Trophoblast cell (in vitro differentiated cells and primary cell): ENCODE measurements around the gene WDR37.

Experiments
- DNase-seq, 2 donors: peaks; one replicate each; pipeline ENCODE4 v3.0.0-alpha.2; 2016
- H2AFZ ChIP-seq: 2 replicates; pipeline ENCODE4 v1.6.1; 2013; ENCODE audit warnings: low read length, moderate library complexity, mild to moderate bottlenecking; ENCODE audit not compliant: insufficient read depth, poor library complexity
- H2AK5ac ChIP-seq: 2 replicates; pipeline ENCODE4 v1.6.1; 2013; ENCODE audit warnings: mild to moderate bottlenecking, low read length
- H2BK120ac ChIP-seq: 2 replicates; pipeline ENCODE4 v1.6.1; 2013; ENCODE audit warnings: low read length, mild to moderate bottlenecking, moderate library complexity; ENCODE audit not compliant: insufficient read depth, poor library complexity
- H2BK12ac ChIP-seq: 2 replicates; pipeline ENCODE4 v1.6.1; 2013; ENCODE audit warnings: mild to moderate bottlenecking, low read length, moderate library complexity
- H2BK5ac ChIP-seq: 2 replicates; pipeline ENCODE4 v1.6.1; 2013; ENCODE audit warnings: low read length, low read depth, moderate library complexity, mild to moderate bottlenecking; ENCODE audit not compliant: poor library complexity
- H3K14ac ChIP-seq: 2 replicates; pipeline ENCODE4 v1.6.1; 2013; ENCODE audit warnings: mild to moderate bottlenecking, low read length
- H3K18ac ChIP-seq: 2 replicates; pipeline ENCODE4 v1.6.1; 2013; ENCODE audit warnings: mild to moderate bottlenecking, low read length
- H3K23ac ChIP-seq: 2 replicates; pipeline ENCODE4 v1.6.1; 2013; ENCODE audit warnings: low read length
- H3K27ac ChIP-seq: 2 replicates; pipeline ENCODE4 v1.5.1; 2013; ENCODE audit warnings: low read depth, mild to moderate bottlenecking, inconsistent platforms, low read length, moderate library complexity
- H3K27me3 ChIP-seq: 2 replicates; pipeline ENCODE4 v1.6.1; 2013; ENCODE audit warnings: inconsistent platforms, mild to moderate bottlenecking, low read length, moderate library complexity; ENCODE audit not compliant: insufficient read depth
- H3K36me3 ChIP-seq, 2 experiments: 1 replicate in 1 of 2; 2 replicates in 1 of 2; pipeline ENCODE4 v1.6.1; 2013; ENCODE audit warnings: low read length in 2 of 2, mild to moderate bottlenecking in 2 of 2, moderate library complexity in 1 of 2; ENCODE audit not compliant: insufficient read depth in 2 of 2, control insufficient read depth in 1 of 2
- H3K4ac ChIP-seq: 2 replicates; pipeline ENCODE4 v1.6.1; 2013; ENCODE audit warnings: low read depth, mild to moderate bottlenecking, low read length, moderate library complexity
- H3K4me1 ChIP-seq, 2 experiments: 1 replicate in 1 of 2; 2 replicates in 1 of 2; pipeline ENCODE4 v1.6.1; 2013; ENCODE audit warnings: low read length in 2 of 2, mild to moderate bottlenecking in 2 of 2, moderate library complexity in 1 of 2; ENCODE audit not compliant: insufficient read depth in 2 of 2, control insufficient read depth in 1 of 2
- H3K4me2 ChIP-seq: 2 replicates; pipeline ENCODE4 v1.6.1; 2013; ENCODE audit warnings: inconsistent platforms, mild to moderate bottlenecking, low read length, moderate library complexity
- H3K4me3 ChIP-seq: 2 replicates; pipeline ENCODE4 v1.5.1; 2013; ENCODE audit warnings: mild to moderate bottlenecking, low read depth, low read length, inconsistent platforms
- H3K79me1 ChIP-seq: one replicate; pipeline ENCODE4 v1.6.1; 2013; ENCODE audit warnings: low read length
- H3K79me2 ChIP-seq: 2 replicates; pipeline ENCODE4 v1.6.1; 2013; ENCODE audit warnings: low read length, mild to moderate bottlenecking; ENCODE audit not compliant: control insufficient read depth, insufficient read depth, poor library complexity
- H3K9ac ChIP-seq: 2 replicates; pipeline ENCODE4 v1.6.1; 2013; ENCODE audit warnings: mild to moderate bottlenecking, low read length
- H3K9me3 ChIP-seq: 2 replicates; pipeline ENCODE4 v1.6.1; 2013; ENCODE audit warnings: low read depth, mild to moderate bottlenecking, control low read depth, inconsistent platforms, low read length; ENCODE audit not compliant: insufficient read depth
- H4K12ac ChIP-seq: 2 replicates; pipeline ENCODE4 v1.6.1; 2013; ENCODE audit warnings: low read depth, mild to moderate bottlenecking, low read length, moderate library complexity
- H4K8ac ChIP-seq: 2 replicates; pipeline ENCODE4 v1.6.1; 2013; ENCODE audit warnings: low read depth, mild to moderate bottlenecking, low read length, moderate library complexity
- H4K91ac ChIP-seq: one replicate; pipeline ENCODE4 v1.6.1; 2013; ENCODE audit warnings: low read depth, mild to moderate bottlenecking, low read length, moderate library complexity
- WGBS: extraction: QIAGEN DNeasy Blood & Tissue Kit; methylation state at CpG from one replicate; pipeline ENCODE4 v1.1.7; 2013; ENCODE audit warnings: missing lambda C conversion rate; ENCODE audit not compliant: insufficient read length, insufficient coverage; ENCODE audit errors: extremely low coverage; 5-methylcytosine and 5-hydroxymethylcytosine counted together

The WDR37 gene

DNA sequence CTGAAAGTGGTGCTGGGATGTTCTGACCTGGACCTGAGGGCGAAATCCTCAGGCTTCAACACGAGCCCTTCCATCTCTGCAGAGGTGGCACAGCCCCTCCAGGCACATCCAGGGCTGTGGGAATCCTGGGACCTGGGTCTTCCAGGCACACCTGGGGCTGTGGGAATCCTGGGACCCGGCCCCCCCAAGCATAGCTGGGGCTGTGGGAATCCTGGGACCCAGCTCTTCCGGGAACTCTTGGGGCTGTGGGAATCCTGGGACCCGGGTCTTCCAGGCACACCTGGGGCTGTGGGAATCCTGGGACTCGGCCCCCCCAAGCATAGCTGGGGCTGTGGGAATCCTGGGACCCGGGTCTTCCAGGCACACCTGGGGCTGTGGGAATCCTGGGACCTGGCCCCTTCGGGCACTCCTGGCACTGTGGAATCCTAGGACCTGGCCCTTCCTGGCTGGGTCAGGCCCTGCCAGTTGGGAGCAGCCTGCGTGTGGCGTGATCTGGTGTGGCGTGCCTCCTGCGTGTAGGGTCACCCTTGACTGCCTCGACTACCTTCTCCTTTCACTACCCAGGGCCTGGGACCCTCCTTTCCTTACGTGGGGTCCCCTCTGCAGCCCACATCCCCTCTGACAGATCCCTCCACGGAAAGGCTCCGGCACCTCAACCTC lies 124.0 kb downstream of the WDR37 start:
- Histone ChIP-seq H3K14ac (no peak overlapping the region), H3K79me1 (no peaks in the 10 kb centered on the region), H3K4me3 (no peak overlapping the region), H3K18ac (no peak overlapping the region), H3K27ac (no peak overlapping the region), H3K9me3 (no peaks in the 10 kb centered on the region), H3K4me2 (no peak overlapping the region), H2BK5ac (no peak overlapping the region), H3K4ac (no peak overlapping the region), H3K4me1 (no peaks in the 10 kb centered on the region), H3K36me3 (no peaks in the 10 kb centered on the region), H2AK5ac (no peak overlapping the region), H3K79me2 (no peaks in the 10 kb centered on the region), H4K8ac (no peak overlapping the region), H2BK12ac (no peak overlapping the region), H2AFZ (no peak overlapping the region), H4K12ac (no peak overlapping the region), H3K23ac (no peak overlapping the region), H4K91ac (no peak overlapping the region), H3K9ac (no peak overlapping the region), H3K27me3 (no peaks in the 10 kb centered on the region), H2BK120ac (no peak overlapping the region)
- WGBS = no CpG with 5 or more reads among the region's 16 CpGs
- no peak for DNase-seq

DNA sequence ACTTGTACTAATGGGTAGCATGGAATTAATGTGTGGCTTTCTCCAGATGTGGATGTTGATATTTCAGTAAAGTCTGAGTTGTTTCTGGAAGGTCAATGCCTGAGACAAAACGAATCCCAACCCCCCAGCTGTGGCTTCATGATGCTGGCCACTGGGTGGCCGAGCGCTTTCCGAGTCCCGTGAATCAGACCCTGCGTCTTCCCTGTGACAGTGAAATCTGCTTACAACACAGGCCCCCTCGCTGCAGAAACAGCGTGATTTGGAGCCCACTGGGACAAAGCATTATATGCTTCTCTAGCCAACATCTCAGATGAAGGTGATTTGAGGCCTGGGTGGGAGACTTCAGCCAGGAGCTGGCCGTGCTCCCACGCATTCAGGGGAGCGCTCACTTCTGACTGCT lies 124.7 kb downstream of the WDR37 start:
- Histone ChIP-seq H4K12ac (no peak overlapping the region), H3K4me3 (no peak overlapping the region), H3K9ac (no peak overlapping the region), H3K18ac (no peak overlapping the region), H3K79me2 (no peaks in the 10 kb centered on the region), H2AK5ac (no peak overlapping the region), H3K14ac (no peak overlapping the region), H3K9me3 (no peaks in the 10 kb centered on the region), H3K23ac (no peak overlapping the region), H2BK12ac (no peak overlapping the region), H3K27ac (no peak overlapping the region), H2AFZ (no peak overlapping the region), H3K79me1 (no peaks in the 10 kb centered on the region), H4K8ac (no peak overlapping the region), H2BK5ac (no peak overlapping the region), H3K36me3 (no peaks in the 10 kb centered on the region), H3K4me1 (no peaks in the 10 kb centered on the region), H3K4ac (no peak overlapping the region), H2BK120ac (no peak overlapping the region), H3K27me3 (no peaks in the 10 kb centered on the region), H4K91ac (no peak overlapping the region), H3K4me2 (no peak overlapping the region)
- no peak for DNase-seq
- WGBS = no CpG with 5 or more reads among the region's 11 CpGs
